ENCODE measurements around the gene PCDH12. TPM values are rescaled to one million over a fixed set of nuclear protein-coding genes. Genes with fewer than 3 reads are reported as not detected.

PCDH12 gene
- total RNA-seq, 1 experiment from 2014 or later = 0.02 TPM

DNA sequence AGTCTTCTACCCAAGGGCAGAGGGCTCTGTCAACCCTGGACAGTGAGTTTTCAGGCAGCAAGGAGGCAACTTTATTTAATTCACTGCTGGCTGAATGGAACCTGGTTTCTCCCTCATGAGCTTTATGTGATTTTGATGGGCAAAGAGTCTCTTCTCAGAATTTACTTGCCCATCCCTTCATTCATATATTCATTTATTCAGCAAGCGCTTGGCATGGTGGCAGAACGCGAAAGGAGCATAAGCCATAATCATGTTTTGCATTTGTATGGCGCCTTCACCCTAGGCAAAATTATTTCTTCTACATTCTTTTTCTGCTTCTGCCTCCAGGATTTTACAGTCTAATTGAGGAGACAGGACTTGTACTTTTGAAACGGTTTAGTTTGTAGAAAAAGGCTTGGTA is 26.3 kb downstream of the PCDH12 start:
- no TSS peak for BruUV-seq (replicated peaks)

More for the DNA sequence above, 26.3 kb downstream of the PCDH12 start:
- no peak overlapping the region for H3K4me2 ChIP-seq (ENCODE audit: low read length)
- H3K79me2 ChIP-seq (ENCODE audit: insufficient read depth, low read length) = 0 out of 2 replicates have a peak, but pooled peaks cover 2% of the 10 kb centered on the region
- TF ChIP-seq, protein P1, sequence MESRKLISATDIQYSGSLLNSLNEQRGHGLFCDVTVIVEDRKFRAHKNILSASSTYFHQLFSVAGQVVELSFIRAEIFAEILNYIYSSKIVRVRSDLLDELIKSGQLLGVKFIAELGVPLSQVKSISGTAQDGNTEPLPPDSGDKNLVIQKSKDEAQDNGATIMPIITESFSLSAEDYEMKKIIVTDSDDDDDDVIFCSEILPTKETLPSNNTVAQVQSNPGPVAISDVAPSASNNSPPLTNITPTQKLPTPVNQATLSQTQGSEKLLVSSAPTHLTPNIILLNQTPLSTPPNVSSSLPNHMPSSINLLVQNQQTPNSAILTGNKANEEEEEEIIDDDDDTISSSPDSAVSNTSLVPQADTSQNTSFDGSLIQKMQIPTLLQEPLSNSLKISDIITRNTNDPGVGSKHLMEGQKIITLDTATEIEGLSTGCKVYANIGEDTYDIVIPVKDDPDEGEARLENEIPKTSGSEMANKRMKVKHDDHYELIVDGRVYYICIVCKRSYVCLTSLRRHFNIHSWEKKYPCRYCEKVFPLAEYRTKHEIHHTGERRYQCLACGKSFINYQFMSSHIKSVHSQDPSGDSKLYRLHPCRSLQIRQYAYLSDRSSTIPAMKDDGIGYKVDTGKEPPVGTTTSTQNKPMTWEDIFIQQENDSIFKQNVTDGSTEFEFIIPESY (IDR thresholded peaks at IDR 0.05; ENCODE audit: extremely low read depth, insufficient replicate concordance, low read length) = no peak
- TF ChIP-seq, protein P2, sequence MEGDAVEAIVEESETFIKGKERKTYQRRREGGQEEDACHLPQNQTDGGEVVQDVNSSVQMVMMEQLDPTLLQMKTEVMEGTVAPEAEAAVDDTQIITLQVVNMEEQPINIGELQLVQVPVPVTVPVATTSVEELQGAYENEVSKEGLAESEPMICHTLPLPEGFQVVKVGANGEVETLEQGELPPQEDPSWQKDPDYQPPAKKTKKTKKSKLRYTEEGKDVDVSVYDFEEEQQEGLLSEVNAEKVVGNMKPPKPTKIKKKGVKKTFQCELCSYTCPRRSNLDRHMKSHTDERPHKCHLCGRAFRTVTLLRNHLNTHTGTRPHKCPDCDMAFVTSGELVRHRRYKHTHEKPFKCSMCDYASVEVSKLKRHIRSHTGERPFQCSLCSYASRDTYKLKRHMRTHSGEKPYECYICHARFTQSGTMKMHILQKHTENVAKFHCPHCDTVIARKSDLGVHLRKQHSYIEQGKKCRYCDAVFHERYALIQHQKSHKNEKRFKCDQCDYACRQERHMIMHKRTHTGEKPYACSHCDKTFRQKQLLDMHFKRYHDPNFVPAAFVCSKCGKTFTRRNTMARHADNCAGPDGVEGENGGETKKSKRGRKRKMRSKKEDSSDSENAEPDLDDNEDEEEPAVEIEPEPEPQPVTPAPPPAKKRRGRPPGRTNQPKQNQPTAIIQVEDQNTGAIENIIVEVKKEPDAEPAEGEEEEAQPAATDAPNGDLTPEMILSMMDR (IDR thresholded peaks at IDR 0.05 in 2 of 3, conservative IDR thresholded peaks at IDR 0.05 in 1 of 3; ENCODE audit: borderline replicate concordance in 1 of 3, insufficient read depth in 1 of 3, low read depth in 2 of 3, low read length in 2 of 3) = no peak
- TF ChIP-seq, protein P3, sequence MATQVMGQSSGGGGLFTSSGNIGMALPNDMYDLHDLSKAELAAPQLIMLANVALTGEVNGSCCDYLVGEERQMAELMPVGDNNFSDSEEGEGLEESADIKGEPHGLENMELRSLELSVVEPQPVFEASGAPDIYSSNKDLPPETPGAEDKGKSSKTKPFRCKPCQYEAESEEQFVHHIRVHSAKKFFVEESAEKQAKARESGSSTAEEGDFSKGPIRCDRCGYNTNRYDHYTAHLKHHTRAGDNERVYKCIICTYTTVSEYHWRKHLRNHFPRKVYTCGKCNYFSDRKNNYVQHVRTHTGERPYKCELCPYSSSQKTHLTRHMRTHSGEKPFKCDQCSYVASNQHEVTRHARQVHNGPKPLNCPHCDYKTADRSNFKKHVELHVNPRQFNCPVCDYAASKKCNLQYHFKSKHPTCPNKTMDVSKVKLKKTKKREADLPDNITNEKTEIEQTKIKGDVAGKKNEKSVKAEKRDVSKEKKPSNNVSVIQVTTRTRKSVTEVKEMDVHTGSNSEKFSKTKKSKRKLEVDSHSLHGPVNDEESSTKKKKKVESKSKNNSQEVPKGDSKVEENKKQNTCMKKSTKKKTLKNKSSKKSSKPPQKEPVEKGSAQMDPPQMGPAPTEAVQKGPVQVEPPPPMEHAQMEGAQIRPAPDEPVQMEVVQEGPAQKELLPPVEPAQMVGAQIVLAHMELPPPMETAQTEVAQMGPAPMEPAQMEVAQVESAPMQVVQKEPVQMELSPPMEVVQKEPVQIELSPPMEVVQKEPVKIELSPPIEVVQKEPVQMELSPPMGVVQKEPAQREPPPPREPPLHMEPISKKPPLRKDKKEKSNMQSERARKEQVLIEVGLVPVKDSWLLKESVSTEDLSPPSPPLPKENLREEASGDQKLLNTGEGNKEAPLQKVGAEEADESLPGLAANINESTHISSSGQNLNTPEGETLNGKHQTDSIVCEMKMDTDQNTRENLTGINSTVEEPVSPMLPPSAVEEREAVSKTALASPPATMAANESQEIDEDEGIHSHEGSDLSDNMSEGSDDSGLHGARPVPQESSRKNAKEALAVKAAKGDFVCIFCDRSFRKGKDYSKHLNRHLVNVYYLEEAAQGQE (IDR thresholded peaks at IDR 0.05; ENCODE audit: low read depth) = no peak
- no peak for TF ChIP-seq CBX3 (IDR thresholded peaks at IDR 0.05; ENCODE audit: low read depth)
- TF ChIP-seq SRF (IDR thresholded peaks at IDR 0.05; ENCODE audit: low read depth) = no peak
- TF ChIP-seq, protein P4, sequence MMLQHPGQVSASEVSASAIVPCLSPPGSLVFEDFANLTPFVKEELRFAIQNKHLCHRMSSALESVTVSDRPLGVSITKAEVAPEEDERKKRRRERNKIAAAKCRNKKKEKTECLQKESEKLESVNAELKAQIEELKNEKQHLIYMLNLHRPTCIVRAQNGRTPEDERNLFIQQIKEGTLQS (IDR thresholded peaks at IDR 0.05) = no peak
- TF ChIP-seq ZNF274 (IDR thresholded peaks at IDR 0.05; ENCODE audit: low read depth, low read length) = no peak
- TF ChIP-seq EGR1 (IDR thresholded peaks at IDR 0.05; ENCODE audit: low read depth) = no peak
- no peak for TF ChIP-seq EZH2 (IDR thresholded peaks at IDR 0.05)
- no peak for TF ChIP-seq ELF1 (IDR thresholded peaks at IDR 0.05; ENCODE audit: borderline replicate concordance, low read depth)
- TF ChIP-seq POLR2AphosphoS5 (IDR thresholded peaks at IDR 0.05; ENCODE audit: low read depth, low read length) = no peak
- TF ChIP-seq TCF7L2 (IDR thresholded peaks at IDR 0.05; ENCODE audit: borderline replicate concordance, extremely low read depth, insufficient read depth, insufficient read length) = no peak
- TF ChIP-seq, protein P5, sequence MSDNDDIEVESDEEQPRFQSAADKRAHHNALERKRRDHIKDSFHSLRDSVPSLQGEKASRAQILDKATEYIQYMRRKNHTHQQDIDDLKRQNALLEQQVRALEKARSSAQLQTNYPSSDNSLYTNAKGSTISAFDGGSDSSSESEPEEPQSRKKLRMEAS (IDR thresholded peaks at IDR 0.05) = no peak
- TF ChIP-seq FOSL1 (IDR thresholded peaks at IDR 0.05; ENCODE audit: low read depth) = no peak
- no peak for TF ChIP-seq POLR2A (IDR thresholded peaks at IDR 0.05; ENCODE audit: borderline replicate concordance, extremely low read depth, insufficient read depth, insufficient read length)
- TF ChIP-seq JUND (IDR thresholded peaks at IDR 0.05) = no peak
- no peak for TF ChIP-seq SP1 (IDR thresholded peaks at IDR 0.05; ENCODE audit: low read depth)
- TF ChIP-seq YY1 (IDR thresholded peaks at IDR 0.05; ENCODE audit: extremely low read depth, insufficient replicate concordance, low read depth, low read length) = no peak
- TF ChIP-seq ZFX (IDR thresholded peaks at IDR 0.05) = no peak
- POLR2A ChIA-PET = no interaction called here
- CTCF ChIA-PET = no interaction called here
- no peak overlapping the region for H3K27ac ChIP-seq (ENCODE audit: low read depth, low read length)
- intact Hi-C loops (cut with micrococcal nuclease) = no loop called here
- H3K27me3 ChIP-seq (ENCODE audit: insufficient read depth, low read length) = no peaks in the 10 kb centered on the region
- RAD21 ChIA-PET (ENCODE audit: low non-redundant PET in 1 of 2, low total read pairs in 2 of 2, uncharacterized antibody in 2 of 2, unreplicated experiment in 2 of 2) = no interaction called here
- DNase-seq (ENCODE audit: low read depth, low spot score) (no peak), ATAC-seq (no peak)
- peaks cover 41 to 82% of the 10 kb centered on the region in 2 experiments for H3K36me3 ChIP-seq (ENCODE audit: control insufficient read depth in 1 of 2, insufficient read depth in 2 of 2, low read length in 2 of 2)
- H2AFZ ChIP-seq (ENCODE audit: low read depth, low read length, poor library complexity, severe bottlenecking) = no peak overlapping the region
- no peak overlapping the region for H3K4me3 ChIP-seq (replicated peaks in 1 of 2; ENCODE audit: low read depth in 1 of 2, low read length in 2 of 2)
- H3K4me1 ChIP-seq (ENCODE audit: control insufficient read depth in 1 of 2, insufficient read depth in 2 of 2, low read length in 2 of 2) = no peaks in the 10 kb centered on the region
- no peak overlapping the region for H3K9ac ChIP-seq (ENCODE audit: low read length)
- H4K20me1 ChIP-seq (ENCODE audit: insufficient read depth) = no peaks in the 10 kb centered on the region
- H3K9me3 ChIP-seq (ENCODE audit: control insufficient read depth in 1 of 2, insufficient read depth in 1 of 2, low read depth in 1 of 2, low read length in 2 of 2) = no peaks in the 10 kb centered on the region
- H3K9me2 ChIP-seq (ENCODE audit: insufficient read depth) = no peaks in the 10 kb centered on the region

Measured in HCT116 (cell line).